ENCODE results near the gene SMPDL3A.

The SMPDL3A gene

GRCh38 chr6:122803171-122803661 lies 14.2 kb downstream of the SMPDL3A start:
- Histone ChIP-seq H3K9ac (ENCODE audit: low read depth, low read length) (no peak overlapping the region), H3K4me3 (ENCODE audit: low read depth in 1 of 2, low read length in 2 of 2) (no peak overlapping the region), H2AFZ (ENCODE audit: low read depth, low read length) (no peak overlapping the region), H3K79me2 (ENCODE audit: insufficient read depth, low read length) (no peaks in the 10 kb centered on the region), H3K36me3 (ENCODE audit: insufficient read depth, low read length) (no peaks in the 10 kb centered on the region), H3K4me2 (ENCODE audit: insufficient read depth, low read length) (no peak overlapping the region), H3K27ac (ENCODE audit: low read length) (no peak overlapping the region), H4K20me1 (ENCODE audit: insufficient read depth, low read length) (no peaks in the 10 kb centered on the region), H3K9me3 (ENCODE audit: insufficient read depth, low read length, severe bottlenecking) (no peaks in the 10 kb centered on the region), H3K4me1 (ENCODE audit: insufficient read depth, low read length) (no peaks in the 10 kb centered on the region), H3K27me3 (ENCODE audit: insufficient read depth, low read length, poor library complexity) (no peaks in the 10 kb centered on the region)
- DNase-seq, result no peak
- TF ChIP-seq CTCF (IDR thresholded peaks at IDR 0.05; ENCODE audit: borderline replicate concordance, extremely low read depth, low read length, poor library complexity, severe bottlenecking) (no peak), EZH2 (IDR thresholded peaks at IDR 0.05; ENCODE audit: borderline replicate concordance, low read depth, low read length, severe bottlenecking) (no peak)
- no peak for ATAC-seq (ENCODE audit: insufficient read depth, low read depth)

GRCh38 chr6:122804962-122805485 lies 16.0 kb downstream of the SMPDL3A start:
- Histone ChIP-seq H4K20me1 (ENCODE audit: insufficient read depth, low read length) (no peaks in the 10 kb centered on the region), H3K36me3 (ENCODE audit: insufficient read depth, low read length) (no peaks in the 10 kb centered on the region), H3K9me3 (ENCODE audit: insufficient read depth, low read length, severe bottlenecking) (no peaks in the 10 kb centered on the region), H3K4me2 (ENCODE audit: insufficient read depth, low read length) (no peak overlapping the region), H3K4me1 (ENCODE audit: insufficient read depth, low read length) (no peaks in the 10 kb centered on the region), H3K27me3 (ENCODE audit: insufficient read depth, low read length, poor library complexity) (no peaks in the 10 kb centered on the region), H3K4me3 (ENCODE audit: low read depth in 1 of 2, low read length in 2 of 2) (no peak overlapping the region), H3K27ac (ENCODE audit: low read length) (no peak overlapping the region), H2AFZ (ENCODE audit: low read depth, low read length) (no peak overlapping the region), H3K9ac (ENCODE audit: low read depth, low read length) (no peak overlapping the region), H3K79me2 (ENCODE audit: insufficient read depth, low read length) (no peaks in the 10 kb centered on the region)
- DNase-seq, result no peak
- TF ChIP-seq CTCF (IDR thresholded peaks at IDR 0.05; ENCODE audit: borderline replicate concordance, extremely low read depth, low read length, poor library complexity, severe bottlenecking) (no peak), EZH2 (IDR thresholded peaks at IDR 0.05; ENCODE audit: borderline replicate concordance, low read depth, low read length, severe bottlenecking) (no peak)
- no peak for ATAC-seq (ENCODE audit: insufficient read depth, low read depth)

- no peaks in the 10 kb centered on the region for H3K79me2 ChIP-seq (ENCODE audit: insufficient read depth, low read length)
- no peak for TF ChIP-seq CTCF (IDR thresholded peaks at IDR 0.05; ENCODE audit: borderline replicate concordance, extremely low read depth, low read length, poor library complexity, severe bottlenecking)
- TF ChIP-seq EZH2 (IDR thresholded peaks at IDR 0.05; ENCODE audit: borderline replicate concordance, low read depth, low read length, severe bottlenecking), result no peak
- no peak overlapping the region for H3K9ac ChIP-seq (ENCODE audit: low read depth, low read length)
- H3K36me3 ChIP-seq (ENCODE audit: insufficient read depth, low read length), result no peaks in the 10 kb centered on the region
- H3K9me3 ChIP-seq (ENCODE audit: insufficient read depth, low read length, severe bottlenecking), result no peaks in the 10 kb centered on the region
- H3K4me1 ChIP-seq (ENCODE audit: insufficient read depth, low read length), result no peaks in the 10 kb centered on the region
- no peak for ATAC-seq (ENCODE audit: insufficient read depth, low read depth)
- no peak overlapping the region for H3K4me3 ChIP-seq (ENCODE audit: low read depth in 1 of 2, low read length in 2 of 2)
- H3K4me2 ChIP-seq (ENCODE audit: insufficient read depth, low read length), result no peak overlapping the region
- no peak overlapping the region for H3K27ac ChIP-seq (ENCODE audit: low read length)
- H3K27me3 ChIP-seq (ENCODE audit: insufficient read depth, low read length, poor library complexity), result no peaks in the 10 kb centered on the region
- no peaks in the 10 kb centered on the region for H4K20me1 ChIP-seq (ENCODE audit: insufficient read depth, low read length)
- DNase-seq, result no peak
- H2AFZ ChIP-seq (ENCODE audit: low read depth, low read length), result no peak overlapping the region
Measured at GRCh38 chr6:122806291-122806690, 17.2 kb downstream of the SMPDL3A start.

Measured in DND-41 (cell line).